Ureter (tissue), 1 donor: ENCODE results near the gene METRN. TPM values are rescaled to one million over a fixed set of nuclear protein-coding genes. Genes with fewer than 3 reads are reported as not detected.
"Not testable (repeated sequence)": the region's sequence is repeated elsewhere in the genome, so short reads cannot be mapped to it uniquely, and the experiment has no call there.

ENCODE experiments used
- DNase-seq: peaks from one replicate; pipeline ENCODE4 v3.0.0-alpha.2; 2020; ENCODE audit warnings: low spot score
- total RNA-seq: library from RNA; stranded (reverse); gene quantifications from one replicate; pipeline ENCODE4 v1.2.4, GENCODE V29; 2023
- donor health status: DM: yes; HTN: yes; CAD: no.

METRN gene
- total RNA-seq, 1 donor from 2014 or later = 20.8 TPM

- DNase-seq = no peak
Measured at GRCh38 chr16:734981-735881, 20.3 kb downstream of the METRN start.

GRCh38 chr16:735982-736453, 21.1 kb downstream of the METRN start:
- no peak for DNase-seq

DNA sequence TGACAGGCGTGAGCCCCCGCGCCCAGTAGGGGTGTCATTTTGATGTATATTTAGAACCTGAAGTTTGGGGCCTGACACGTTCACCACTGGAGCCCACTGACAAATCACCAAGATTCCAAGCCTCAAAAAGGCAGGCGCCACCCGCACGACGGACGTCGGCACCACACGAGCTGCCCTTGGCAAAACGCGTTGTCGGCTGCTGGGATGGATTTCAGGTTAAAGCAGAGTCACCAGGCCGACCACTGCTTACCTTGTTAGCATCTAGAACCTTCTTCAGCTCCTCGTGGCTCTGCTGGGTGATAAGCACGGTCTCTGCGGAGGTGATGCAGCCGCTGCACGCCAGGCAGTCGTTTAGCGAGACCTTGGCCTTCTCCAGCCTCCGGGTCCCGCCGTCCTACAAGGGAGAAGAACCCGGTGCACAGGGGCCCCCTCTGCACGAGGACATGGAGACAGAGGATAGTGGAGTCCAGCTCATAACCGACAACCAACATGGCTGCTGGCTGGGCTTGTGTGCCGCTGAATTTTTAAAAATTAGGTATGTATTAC, 22.1 kb downstream of the METRN start:
- DNase-seq = no peak

DNA sequence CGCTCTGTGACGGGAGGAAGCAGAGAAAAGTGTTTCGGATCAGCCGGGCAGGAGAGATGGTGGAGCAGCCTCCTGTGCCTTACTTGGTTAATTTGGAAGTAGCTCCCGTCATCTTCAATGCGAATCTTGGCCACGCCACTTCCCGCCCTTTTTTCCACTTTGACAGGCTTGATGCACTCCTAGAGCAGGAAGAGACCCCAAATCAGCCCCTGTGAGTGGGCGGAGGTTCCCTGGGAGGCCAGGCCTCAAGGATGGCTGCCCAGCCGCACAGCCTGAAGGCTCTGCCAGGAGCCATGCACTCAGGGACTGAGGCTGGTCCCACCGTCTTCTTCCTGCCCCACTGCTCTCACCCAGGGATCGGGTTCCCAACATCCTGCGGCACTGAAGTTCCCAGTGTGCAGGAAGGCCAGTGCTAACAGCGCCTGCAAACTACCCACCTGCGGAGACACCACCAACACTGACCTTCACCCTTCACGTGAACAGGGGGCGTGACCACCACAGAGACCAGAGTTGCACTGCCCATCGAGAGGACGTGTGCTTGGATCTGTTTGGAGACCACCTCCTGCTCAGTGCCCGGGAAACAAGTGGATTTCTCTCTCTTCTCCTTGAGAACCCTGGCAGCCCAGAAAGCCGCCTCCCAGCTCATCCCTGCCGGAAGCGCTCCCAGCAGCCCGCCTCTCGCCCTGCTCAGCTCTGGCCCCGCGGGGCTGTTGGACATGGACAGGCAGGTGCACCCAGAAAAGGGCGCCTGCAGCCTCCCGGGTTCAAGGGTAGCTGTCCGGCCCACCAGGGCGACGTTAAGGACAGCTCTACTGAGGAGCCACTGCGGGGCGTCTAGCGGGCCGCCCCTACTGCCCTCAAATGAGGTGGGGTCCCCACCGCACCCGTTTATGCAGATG, 24.9 kb downstream of the METRN start:
- no peak for DNase-seq

GRCh38 chr16:740459-740763, 25.5 kb downstream of the METRN start:
- DNase-seq = no peak

DNA sequence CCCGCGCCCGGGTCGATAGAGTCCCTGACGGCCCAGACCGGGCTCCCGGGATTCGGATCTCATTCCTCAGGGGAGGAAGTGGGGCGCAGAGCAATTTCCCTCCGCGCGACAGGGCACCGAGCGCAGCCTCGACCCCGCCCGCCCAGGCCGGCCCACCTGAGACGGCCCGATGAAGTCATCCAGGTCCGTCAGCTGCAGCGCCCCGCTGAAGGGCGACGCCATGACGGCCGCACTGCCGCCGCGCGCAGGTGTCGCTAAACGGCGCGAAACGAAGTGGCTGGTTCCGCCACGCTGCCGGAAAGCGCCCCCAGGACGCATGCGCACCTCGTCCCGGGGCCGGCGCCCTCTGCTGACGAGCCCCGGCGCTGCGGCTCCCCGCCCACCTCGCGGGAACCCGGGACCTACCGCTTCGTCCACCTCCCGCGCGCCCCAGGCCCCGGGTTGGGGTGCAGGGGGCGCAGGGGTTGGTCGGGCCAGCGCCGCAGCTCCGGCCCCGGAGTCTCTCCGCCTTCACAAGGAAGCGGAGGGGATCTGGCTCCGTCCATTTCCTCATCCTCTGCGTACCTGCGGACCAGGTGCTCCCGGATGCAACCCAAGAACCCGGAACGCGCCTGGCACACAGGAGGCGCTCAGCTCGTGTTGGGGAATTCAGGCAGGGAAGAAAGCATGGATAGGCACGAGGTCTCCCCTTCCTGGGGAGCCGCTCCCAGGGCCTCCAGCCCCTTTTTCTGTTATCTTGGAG, 26.0 kb downstream of the METRN start, which contains the start of gene CIAO3:
Gene CIAO3, minus strand, starts transcription at position 234 of the 742 bp plus-strand sequence. Its CDS starts 12 bp downstream, at position 222.
- DNase-seq = peak; percentile 90

- no peak for DNase-seq
Measured at GRCh38 chr16:741986-742629, 27.2 kb downstream of the METRN start.

- DNase-seq = not testable (repeated sequence)
Measured at GRCh38 chr16:742894-743293, 28.0 kb downstream of the METRN start.

GRCh38 chr16:743794-744500, 29.0 kb downstream of the METRN start:
- DNase-seq = no peak

- no peak for DNase-seq
Measured at GRCh38 chr16:745739-746138, 30.8 kb downstream of the METRN start.

DNA sequence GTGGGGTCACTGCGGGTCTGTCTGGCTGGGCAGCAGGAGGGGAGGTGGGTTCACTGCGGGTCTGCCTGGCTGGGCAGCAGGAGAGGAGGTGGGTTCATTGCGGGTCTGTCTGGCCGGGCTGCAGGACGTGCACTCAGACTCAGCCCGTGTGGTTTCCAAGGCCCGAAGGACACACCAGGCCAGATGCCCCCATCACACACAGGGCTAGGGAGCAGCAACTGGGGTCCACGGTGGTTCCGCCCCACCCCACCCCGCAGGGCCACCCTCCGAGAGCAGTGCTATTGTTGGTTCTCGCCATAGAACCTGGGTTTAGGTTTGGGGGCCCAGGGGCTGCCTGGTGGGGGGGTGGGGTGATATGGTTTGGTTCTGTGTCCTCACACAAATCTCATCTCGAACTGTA, 31.7 kb downstream of the METRN start:
- DNase-seq = no peak

DNA sequence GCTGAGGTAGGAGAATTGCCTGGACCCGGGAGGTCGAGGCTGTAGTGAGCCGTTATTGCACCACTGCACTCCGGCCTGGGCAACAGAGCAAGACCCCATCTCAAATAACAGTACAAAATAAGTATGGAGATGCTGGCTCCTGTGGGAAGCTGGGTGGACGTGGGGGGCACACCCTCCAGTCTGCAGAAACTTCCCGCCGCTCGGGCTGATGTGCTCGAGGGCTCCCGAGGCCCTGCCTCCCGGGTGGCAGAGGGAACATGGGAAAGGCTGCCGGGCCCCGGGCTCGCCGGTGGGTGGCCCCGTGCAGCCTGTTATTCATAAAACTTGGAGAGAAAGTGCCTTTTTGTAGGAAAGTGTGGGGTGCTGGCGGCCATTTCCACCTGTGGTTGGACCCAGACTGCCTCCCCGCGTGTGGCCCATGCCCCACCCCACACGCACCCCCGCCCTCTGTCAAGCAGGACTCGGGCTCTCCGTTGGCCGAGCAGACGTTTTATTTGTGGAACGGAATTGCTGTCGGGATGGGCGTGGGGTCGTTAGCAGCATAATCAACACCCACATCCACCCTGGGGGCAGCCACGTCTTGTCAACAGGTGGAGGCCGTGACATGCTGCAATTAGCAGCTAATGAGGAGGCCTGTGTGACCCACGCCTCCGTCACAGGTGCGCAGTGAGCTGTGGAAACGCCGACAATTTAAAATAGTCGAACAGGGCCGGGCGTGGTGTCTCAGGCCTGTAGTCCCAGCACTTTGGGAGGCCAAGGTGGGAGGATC, 33.2 kb downstream of the METRN start:
- DNase-seq = no peak

GRCh38 chr16:749010-749409, 34.1 kb downstream of the METRN start:
- no peak for DNase-seq

GRCh38 chr16:750485-750884, 35.6 kb downstream of the METRN start:
- no peak for DNase-seq

DNA sequence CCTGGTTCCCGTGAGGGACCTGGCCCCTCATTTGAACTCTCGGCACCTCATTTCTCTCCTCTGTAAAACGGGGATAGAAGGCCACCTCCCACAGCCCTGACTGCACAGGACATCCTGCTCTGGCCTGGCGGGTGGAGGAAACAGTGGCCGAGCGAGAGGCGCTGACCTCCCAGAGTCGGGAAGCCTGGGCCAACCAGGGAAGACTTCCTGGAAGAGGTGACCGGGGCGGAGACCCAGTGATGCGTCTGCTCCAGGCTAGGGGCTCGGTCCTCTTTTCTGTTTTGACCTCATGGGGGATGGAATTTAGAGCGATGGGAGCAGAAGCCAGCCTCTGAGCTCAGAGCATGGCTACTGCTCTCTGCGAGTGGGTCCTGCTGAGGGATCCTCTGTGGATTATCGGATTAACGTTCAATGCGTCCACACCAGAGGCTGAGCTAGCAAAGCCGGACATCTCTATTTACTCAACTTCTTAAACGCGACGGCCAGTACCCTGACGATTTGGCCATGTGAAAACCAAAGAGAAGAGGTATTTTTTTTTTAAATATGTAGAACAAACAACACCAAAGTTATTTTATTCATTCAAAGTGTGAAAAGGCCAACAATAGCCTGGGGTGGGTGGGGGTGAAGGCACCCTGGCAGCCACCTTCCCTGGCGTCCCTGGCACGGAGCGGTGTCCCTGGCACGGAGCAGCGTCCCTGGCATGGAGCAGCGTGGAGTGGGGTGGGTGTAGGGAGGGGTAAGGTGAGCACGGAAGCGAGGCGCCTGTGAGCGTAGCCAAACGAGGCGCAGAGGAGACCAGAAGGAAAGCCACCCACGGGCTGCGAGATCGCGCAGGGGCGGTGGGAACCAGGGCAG, 36.5 kb downstream of the METRN start:
- no peak for DNase-seq

- no peak for DNase-seq
Measured at GRCh38 chr16:752007-752312, 37.0 kb downstream of the METRN start.

- DNase-seq = not testable (repeated sequence)
Measured at GRCh38 chr16:754121-754607, 39.2 kb downstream of the METRN start.

DNA sequence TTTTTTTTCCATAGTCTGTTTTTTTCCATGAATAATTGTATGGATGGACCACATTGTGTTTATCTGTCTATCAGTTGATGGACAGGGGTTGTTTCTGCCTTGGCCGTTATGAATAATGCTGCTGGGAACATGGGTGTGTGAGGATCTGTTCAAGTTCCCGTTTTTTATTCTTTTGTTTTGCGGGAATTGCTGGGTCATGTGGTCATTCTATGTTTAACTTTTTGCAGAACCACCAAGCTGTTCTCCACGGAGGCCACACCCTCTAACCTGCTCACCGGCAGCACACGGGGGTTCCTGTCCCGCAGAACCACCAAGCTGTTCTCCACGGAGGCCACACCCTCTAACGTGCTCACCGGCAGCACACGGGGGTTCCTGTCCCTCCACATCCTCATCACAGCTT, 39.7 kb downstream of the METRN start:
- no peak for DNase-seq

DNA sequence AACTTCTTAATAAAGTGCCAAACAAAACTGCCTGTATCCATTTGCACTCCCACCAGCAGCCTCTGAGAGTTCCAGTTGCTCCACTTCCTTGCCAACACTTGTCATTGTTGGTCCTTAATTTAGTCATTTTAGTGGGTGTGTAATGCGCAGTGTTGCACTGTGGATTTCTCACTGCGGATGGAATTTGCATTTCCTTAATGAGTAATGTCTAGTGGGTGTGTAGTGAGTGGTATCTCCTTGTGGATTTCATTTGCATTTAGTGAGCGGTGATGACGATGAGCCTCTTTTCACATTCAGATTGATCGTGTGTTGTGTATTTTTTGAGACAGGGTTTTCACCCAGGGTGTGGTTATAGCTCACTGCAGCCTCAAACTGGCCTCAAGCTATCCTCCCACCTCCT, 41.5 kb downstream of the METRN start:
- DNase-seq = no peak
